H1 (cell line): ENCODE measurements around the gene PHF24. TPM values are rescaled to one million over a fixed set of nuclear protein-coding genes. Genes with fewer than 3 reads are reported as not detected.

Source experiments
- HDAC2 ChIP-seq, 2 experiments: fragments of 300-600 bp in 1 of 2; sonication (generic) in 1 of 2; IDR thresholded peaks; 2 replicates each; pipeline ENCODE4 v1.6.1; 2011 to 2012; ENCODE audit warnings: low read depth in 2 of 2, low read length in 2 of 2, mild to moderate bottlenecking in 2 of 2, moderate library complexity in 2 of 2, borderline replicate concordance in 1 of 2, inconsistent platforms in 1 of 2
- HDAC6 ChIP-seq: IDR thresholded peaks from one replicate; pipeline ENCODE4 v1.7.1; 2012; ENCODE audit warnings: low read depth, mild to moderate bottlenecking, inconsistent platforms, low read length, moderate library complexity
- POLR2A ChIP-seq, 2 experiments: IDR thresholded peaks; 1 replicate in 1 of 2; 2 replicates in 1 of 2; pipeline ENCODE4 v1.6.1; 2011; ENCODE audit warnings: low read depth in 2 of 2, low read length in 2 of 2, mild to moderate bottlenecking in 2 of 2; ENCODE audit errors: control extremely low read depth in 1 of 2
- POLR2AphosphoS5 ChIP-seq: IDR thresholded peaks from 2 replicates; pipeline ENCODE4 v1.6.1; 2011; ENCODE audit warnings: low read depth, low read length
- SAP30 ChIP-seq: fragments of 300-600 bp; sonication (generic); IDR thresholded peaks from 2 replicates; pipeline ENCODE4 v1.7.1; 2012; ENCODE audit warnings: low read length, moderate library complexity, mild to moderate bottlenecking, inconsistent platforms; ENCODE audit not compliant: insufficient read depth, insufficient replicate concordance
- TBP ChIP-seq: IDR thresholded peaks from 2 replicates; pipeline ENCODE4 v1.6.1; 2011; ENCODE audit warnings: low read depth, low read length, improper control_type of control experiment
- polyA plus RNA-seq, 7 experiments: library from polyadenylated mRNA; depleted of rRNA in 3 of 7; stranded (reverse) in 5 of 7; unstranded in 2 of 7; fragments of >200 nt in 5 of 7; fragments of 200-250 nt in 2 of 7; gene quantifications; 1 replicate in 5 of 7; 2 replicates in 1 of 7; 4 replicates in 1 of 7; pipeline versions ENCODE4 v1.2.1 to v1.2.3, GENCODE V29; 2011 to 2013; ENCODE audit warnings: missing spikeins in 2 of 7, mixed read lengths in 2 of 7
- total RNA-seq: library from RNA; stranded (reverse); fragmentation: NEBNext Ultra II Directional; extraction: Animal tissue kit (Norgen Biotek cat#: 25700); gene quantifications from 2 replicates; pipeline ENCODE4 v1.2.1, GENCODE V29; 2021
- TF ChIP-seq, protein P1 (sequence below): IDR thresholded peaks from 2 replicates; pipeline ENCODE4 v1.6.1; 2012; ENCODE audit warnings: inconsistent platforms

PHF24 gene
- total and polyA plus RNA-seq, 2 of the 8 experiments (the other 6 are each of a cell fraction or from before 2014, with no cell fraction given) = 0.29 to 0.35 TPM

DNA sequence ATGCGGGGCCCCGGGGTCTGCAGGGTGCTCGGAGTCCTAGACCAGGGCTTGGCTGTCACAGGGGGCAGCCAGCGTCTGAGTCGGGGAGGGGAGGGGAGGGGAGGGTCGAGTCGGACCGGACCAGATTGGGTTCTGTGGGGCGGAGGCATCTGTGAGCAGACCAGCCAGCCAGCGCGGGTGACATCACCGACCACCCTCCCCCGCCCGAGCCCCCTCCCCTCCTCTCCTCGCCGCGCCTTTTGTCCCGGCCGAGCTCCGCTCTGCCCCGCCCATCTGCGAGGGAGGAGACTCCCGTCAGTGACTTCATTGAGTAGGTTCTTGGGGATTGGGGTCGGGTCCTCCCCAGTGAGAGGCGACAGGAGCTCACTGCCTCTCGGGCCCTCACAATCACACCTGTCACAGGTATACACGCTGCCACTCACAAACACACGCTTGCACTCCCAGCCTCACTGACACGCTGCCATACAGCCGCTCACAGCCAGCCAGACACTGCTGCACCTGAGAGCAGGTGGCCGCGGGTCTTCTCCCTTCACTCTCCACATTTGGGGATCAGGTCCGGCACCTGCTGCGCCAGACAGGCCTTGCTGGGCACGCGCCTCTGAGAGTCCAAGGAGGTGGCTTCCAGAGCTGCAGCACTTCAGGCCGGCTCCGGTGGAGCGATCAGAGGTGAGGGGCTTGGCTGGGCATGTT lies 32.0 kb downstream of the PHF24 start (continued):
- peak; percentile 53 to 76; a peak in 2 of 3 replicates for TF ChIP-seq POLR2A (IDR thresholded peaks at IDR 0.05; ENCODE audit: control extremely low read depth in 1 of 2, low read depth in 2 of 2, low read length in 2 of 2)
- peak; percentile 45; the same call in 1 of the 2 replicates for TF ChIP-seq TBP
- peak; percentile 84 for TF ChIP-seq POLR2AphosphoS5
- peak in 1 of 2 experiments; percentile 76; a peak in 1 of 4 replicates for TF ChIP-seq HDAC2 (IDR thresholded peaks at IDR 0.05; ENCODE audit: borderline replicate concordance in 1 of 2, low read depth in 2 of 2, low read length in 2 of 2)
- TF ChIP-seq, protein P1, sequence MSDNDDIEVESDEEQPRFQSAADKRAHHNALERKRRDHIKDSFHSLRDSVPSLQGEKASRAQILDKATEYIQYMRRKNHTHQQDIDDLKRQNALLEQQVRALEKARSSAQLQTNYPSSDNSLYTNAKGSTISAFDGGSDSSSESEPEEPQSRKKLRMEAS = peak; percentile 73
- TF ChIP-seq SAP30 = peak; percentile 59
- no peak for TF ChIP-seq HDAC6
